Activated CD8-positive, alpha-beta T cell treated with anti-CD3 and anti-CD28 coated beads for 36 hours (primary cell): ENCODE results near the gene NOD2. TPM values are rescaled to one million over a fixed set of nuclear protein-coding genes. Genes with fewer than 3 reads are reported as not detected.
A peak's percentile ranks its signal among the peaks of the same experiment; 100 is the strongest.

Experiments used
- ATAC-seq: fragments of 200-7000 bp; cut with Tn5 transposase; one replicate; pipeline ENCODE4 v1.10.0; 2021; ENCODE audit warnings: mild to moderate bottlenecking, moderate library complexity
- CTCF ChIA-PET: fragments of 350-600 bp; sonication (Branson Sonifier 250); formaldehyde crosslinking; loops from one replicate; lab custom pipeline; 2021; ENCODE audit warnings: antibody characterized with exemption; lab: Charles Lee
- POLR2A ChIA-PET: fragments of 350-600 bp; sonication (Branson Sonifier 250); formaldehyde crosslinking; loops from one replicate; lab custom pipeline; 2021; ENCODE audit warnings: antibody characterized with exemption; lab: Charles Lee
- DNase-seq: peaks from one replicate; pipeline ENCODE4 v3.0.0-alpha.2; 2020
- H3K27ac Mint-ChIP-seq: one replicate; pipeline ENCODE4 v1.8.0; 2021; ENCODE audit warnings: mild to moderate bottlenecking, mixed read lengths
- H3K27me3 Mint-ChIP-seq: one replicate; pipeline ENCODE4 v1.8.0; 2021; ENCODE audit warnings: mixed read lengths
- H3K36me3 Mint-ChIP-seq: one replicate; pipeline ENCODE4 v1.8.0; 2021; ENCODE audit warnings: low read depth, mixed read lengths
- H3K4me1 Mint-ChIP-seq: one replicate; pipeline ENCODE4 v1.8.0; 2021; ENCODE audit warnings: low read depth, mixed read lengths
- H3K4me3 Mint-ChIP-seq: one replicate; pipeline ENCODE4 v1.8.0; 2021; ENCODE audit warnings: mild to moderate bottlenecking, moderate library complexity, mixed read lengths
- H3K9me3 Mint-ChIP-seq: one replicate; pipeline ENCODE4 v1.8.0; 2021; ENCODE audit warnings: mixed read lengths
- intact Hi-C: fragments of 100-400 bp; cut with micrococcal nuclease; formaldehyde crosslinking; loops from one replicate; pipeline ENCODE4 v1.10.0; 2022
- total RNA-seq, 2 experiments: library from RNA; stranded (reverse); gene quantifications; one replicate each; pipeline ENCODE4 v1.2.3, GENCODE V29; 2021
- TF ChIP-seq, protein P1 (sequence below): fragments of 200-600 bp; IDR thresholded peaks from one replicate; pipeline ENCODE4 v1.8.0; 2022; ENCODE audit warnings: antibody characterized with exemption, mild to moderate bottlenecking

The NOD2 gene
- total RNA-seq, 2 experiments from 2014 or later: 1.1 to 1.6 TPM

DNA sequence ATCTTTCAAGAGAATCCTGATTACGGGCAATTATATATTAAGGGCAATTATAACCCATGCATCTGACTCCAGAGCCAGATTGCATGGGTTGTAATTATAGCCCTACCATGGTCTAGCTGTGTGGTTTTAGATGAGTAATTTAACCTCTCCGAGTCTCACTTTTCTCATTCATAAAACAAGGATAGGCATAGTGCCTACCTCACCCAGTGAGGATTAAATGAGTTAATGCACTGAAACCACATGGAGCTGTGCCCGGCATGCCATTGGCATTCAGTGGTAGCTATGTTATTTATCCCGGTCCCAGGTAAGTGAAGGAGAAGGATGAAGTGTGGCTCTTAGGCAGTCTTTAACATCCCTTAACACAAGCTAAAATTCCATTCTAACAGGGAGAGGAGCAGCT is 18.6 kb upstream of the NOD2 start:
- Mint-ChIP-seq H3K27me3 (no peaks in the 10 kb centered on the region), H3K4me1 (peaks cover 32% of the 10 kb centered on the region), H3K9me3 (peaks cover 25% of the 10 kb centered on the region), H3K36me3 (peaks cover 81% of the 10 kb centered on the region), H3K4me3 (no peak overlapping the region), H3K27ac (no peak overlapping the region)
- DNase-seq (no peak), ATAC-seq (no peak)
- ChIA-PET POLR2A (interaction anchor here (1.0 to 1.9 kb wide), 2 partner anchors 10 to 16 kb away, joined by 4 to 6 read pairs; no protein-coding TSS in a partner anchor), CTCF (interaction anchor here (1.2 to 17.8 kb wide), 5 partner anchors 8 to 140 kb away, joined by 3 to 340 read pairs (median 168); partner anchors contain the start of gene CYLD)
- intact Hi-C loops: no loop called here
- TF ChIP-seq, protein P1, sequence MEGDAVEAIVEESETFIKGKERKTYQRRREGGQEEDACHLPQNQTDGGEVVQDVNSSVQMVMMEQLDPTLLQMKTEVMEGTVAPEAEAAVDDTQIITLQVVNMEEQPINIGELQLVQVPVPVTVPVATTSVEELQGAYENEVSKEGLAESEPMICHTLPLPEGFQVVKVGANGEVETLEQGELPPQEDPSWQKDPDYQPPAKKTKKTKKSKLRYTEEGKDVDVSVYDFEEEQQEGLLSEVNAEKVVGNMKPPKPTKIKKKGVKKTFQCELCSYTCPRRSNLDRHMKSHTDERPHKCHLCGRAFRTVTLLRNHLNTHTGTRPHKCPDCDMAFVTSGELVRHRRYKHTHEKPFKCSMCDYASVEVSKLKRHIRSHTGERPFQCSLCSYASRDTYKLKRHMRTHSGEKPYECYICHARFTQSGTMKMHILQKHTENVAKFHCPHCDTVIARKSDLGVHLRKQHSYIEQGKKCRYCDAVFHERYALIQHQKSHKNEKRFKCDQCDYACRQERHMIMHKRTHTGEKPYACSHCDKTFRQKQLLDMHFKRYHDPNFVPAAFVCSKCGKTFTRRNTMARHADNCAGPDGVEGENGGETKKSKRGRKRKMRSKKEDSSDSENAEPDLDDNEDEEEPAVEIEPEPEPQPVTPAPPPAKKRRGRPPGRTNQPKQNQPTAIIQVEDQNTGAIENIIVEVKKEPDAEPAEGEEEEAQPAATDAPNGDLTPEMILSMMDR: no peak

DNA sequence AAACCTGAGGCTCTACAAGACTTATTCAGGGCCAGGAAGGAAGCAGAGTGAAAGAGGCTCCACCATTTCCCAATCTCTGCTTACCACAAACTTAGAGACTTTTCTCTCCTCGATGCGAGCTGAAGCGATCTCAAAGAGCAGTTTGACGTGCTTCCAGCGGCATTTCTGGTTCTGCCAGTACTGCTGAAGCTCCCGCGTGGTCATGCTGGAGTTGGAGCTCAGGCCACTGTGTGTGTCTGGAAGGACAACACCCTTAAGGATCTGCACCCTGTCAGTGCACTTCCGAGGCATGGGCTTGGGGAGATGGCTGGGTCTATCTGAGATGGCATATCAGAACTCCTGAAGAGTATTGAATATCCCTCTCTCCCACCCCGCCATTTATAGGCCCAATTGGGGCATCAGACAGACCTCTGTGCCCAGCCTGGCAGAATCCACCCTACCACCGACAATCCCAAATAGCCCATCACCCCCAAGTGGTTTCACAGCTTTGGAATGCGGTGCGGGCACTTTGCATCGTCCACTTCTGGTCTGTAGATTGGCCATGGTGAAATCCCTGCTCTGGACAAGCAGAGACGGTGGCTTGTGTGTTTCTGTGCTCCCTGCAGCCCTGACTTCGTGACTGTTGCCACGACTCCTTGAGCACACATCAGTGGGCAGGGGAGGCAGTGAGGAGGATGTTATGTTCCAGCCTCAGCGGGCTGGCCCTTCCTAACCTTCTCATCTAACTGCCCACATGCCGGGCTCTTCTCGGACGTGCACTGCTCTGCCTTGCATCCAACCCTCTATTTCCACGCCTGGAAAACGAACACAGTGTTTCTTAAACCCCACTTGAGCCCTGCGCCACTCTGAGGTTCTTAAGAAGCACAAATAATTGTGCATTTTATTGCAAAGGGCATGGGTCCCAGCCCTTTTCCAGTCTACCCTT is 17.5 kb upstream of the NOD2 start:
- ChIA-PET CTCF (interaction anchor here (1.2 to 17.8 kb wide), 7 partner anchors 9 to 139 kb away, joined by 3 to 340 read pairs (median 20); partner anchors contain the start of gene CYLD), POLR2A (interaction anchor here (1.9 kb wide), 1 partner anchor 11 kb away, joined by 6 read pairs; no protein-coding TSS in a partner anchor)
- intact Hi-C loops: no loop called here
- Mint-ChIP-seq H3K27ac (no peak overlapping the region), H3K4me3 (no peak overlapping the region), H3K9me3 (peaks cover 25% of the 10 kb centered on the region), H3K36me3 (peaks cover 81% of the 10 kb centered on the region), H3K27me3 (no peaks in the 10 kb centered on the region), H3K4me1 (peaks cover 38% of the 10 kb centered on the region)
- TF ChIP-seq, protein P1: no peak
- DNase-seq: no peak
- ATAC-seq: no peak

DNA sequence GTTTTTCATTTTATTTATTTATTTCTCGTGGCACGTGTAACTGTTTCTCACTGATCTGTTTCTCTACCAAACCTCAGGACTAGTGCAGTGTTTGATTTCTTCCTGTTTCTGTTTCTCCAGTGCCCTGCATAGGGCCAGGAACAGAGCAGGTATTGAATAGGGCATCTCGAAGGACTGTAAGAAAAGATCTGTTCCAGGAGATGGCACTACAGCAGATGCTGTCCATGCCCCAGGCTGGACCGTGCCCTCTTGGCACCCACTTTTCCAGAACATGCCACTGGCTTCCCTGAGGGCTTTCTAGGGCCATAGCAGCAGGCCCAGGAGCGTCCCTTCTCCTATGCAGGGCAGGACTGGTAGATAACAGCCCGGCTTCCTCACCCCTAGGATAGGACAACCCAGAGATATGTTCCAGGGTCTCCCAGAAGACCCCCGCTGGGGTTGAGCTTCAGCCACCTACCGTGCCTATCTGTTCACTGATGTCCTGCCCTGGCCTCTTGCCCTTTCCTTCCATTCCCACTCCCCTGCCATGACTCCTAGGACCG is 16.7 kb upstream of the NOD2 start:
- TF ChIP-seq, protein P1: no peak
- Mint-ChIP-seq H3K4me1 (peaks cover 41% of the 10 kb centered on the region), H3K27me3 (no peaks in the 10 kb centered on the region), H3K36me3 (peaks cover 73% of the 10 kb centered on the region), H3K9me3 (peaks cover 17% of the 10 kb centered on the region), H3K27ac (peak overlapping the region; percentile 70), H3K4me3 (no peak overlapping the region)
- ATAC-seq: no peak
- no peak for DNase-seq
- ChIA-PET CTCF (interaction anchor here (0.6 to 17.8 kb wide), 8 partner anchors 10 to 323 kb away, joined by 3 to 340 read pairs (median 6); no protein-coding TSS in a partner anchor), POLR2A (interaction anchor here (1.1 kb wide), 1 partner anchor 60 kb away, joined by 4 read pairs; no protein-coding TSS in a partner anchor)
- intact Hi-C loops: no loop called here

DNA sequence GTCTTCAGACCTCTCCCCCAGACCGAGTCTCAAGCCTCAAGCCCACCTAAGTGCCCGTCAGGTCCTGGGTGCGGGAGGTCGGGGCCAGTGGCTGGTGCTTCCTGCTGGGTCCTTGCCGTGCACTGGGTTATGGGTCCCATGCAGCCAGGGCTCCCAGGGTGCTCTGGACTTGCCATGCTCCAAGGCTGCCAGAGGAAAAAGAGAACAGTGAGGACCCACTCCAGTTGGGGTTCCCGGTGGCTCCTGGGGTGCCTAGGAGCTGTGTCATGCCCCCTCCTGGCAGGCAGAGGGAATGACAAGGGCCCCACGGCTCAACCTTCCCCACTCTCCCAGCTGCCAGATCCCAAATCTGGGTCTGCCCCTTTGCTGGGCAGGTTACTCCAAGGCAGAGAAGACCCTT is 16.1 kb upstream of the NOD2 start:
- Mint-ChIP-seq H3K27ac (peak overlapping the region; percentile 70), H3K4me1 (peaks cover 46% of the 10 kb centered on the region), H3K9me3 (peaks cover 11% of the 10 kb centered on the region), H3K4me3 (no peak overlapping the region), H3K36me3 (peaks cover 67% of the 10 kb centered on the region), H3K27me3 (no peaks in the 10 kb centered on the region)
- intact Hi-C loops: no loop called here
- ATAC-seq (no peak), DNase-seq (no peak)
- TF ChIP-seq, protein P1: peak; percentile 82
- POLR2A ChIA-PET: interaction anchor here (1.1 kb wide), 1 partner anchor 59 kb away, joined by 4 read pairs; no protein-coding TSS in a partner anchor
- CTCF ChIA-PET: interaction anchor here (0.6 to 17.8 kb wide), 11 partner anchors 10 to 323 kb away, joined by 3 to 340 read pairs (median 3); no protein-coding TSS in a partner anchor
